DOHH2 (cell line): ENCODE measurements around the gene LDLRAD4.

ENCODE experiments used
- EZH2phosphoT487 ChIP-seq: fragments of 200-600 bp; sonication (generic); IDR thresholded peaks from 2 replicates; pipeline ENCODE4 v1.6.1; 2017; ENCODE audit warnings: borderline replicate concordance, mild to moderate bottlenecking, antibody characterized with exemption, low read length, moderate library complexity, mixed read lengths
- TF ChIP-seq, protein P1 (sequence below): fragments of 200-600 bp; sonication (generic); IDR thresholded peaks from one replicate; pipeline ENCODE4 v1.5.1; 2014; ENCODE audit warnings: antibody characterized with exemption, mild to moderate bottlenecking, low read depth, low read length; ENCODE audit not compliant: poor library complexity, severe bottlenecking

- TF ChIP-seq, protein P1, sequence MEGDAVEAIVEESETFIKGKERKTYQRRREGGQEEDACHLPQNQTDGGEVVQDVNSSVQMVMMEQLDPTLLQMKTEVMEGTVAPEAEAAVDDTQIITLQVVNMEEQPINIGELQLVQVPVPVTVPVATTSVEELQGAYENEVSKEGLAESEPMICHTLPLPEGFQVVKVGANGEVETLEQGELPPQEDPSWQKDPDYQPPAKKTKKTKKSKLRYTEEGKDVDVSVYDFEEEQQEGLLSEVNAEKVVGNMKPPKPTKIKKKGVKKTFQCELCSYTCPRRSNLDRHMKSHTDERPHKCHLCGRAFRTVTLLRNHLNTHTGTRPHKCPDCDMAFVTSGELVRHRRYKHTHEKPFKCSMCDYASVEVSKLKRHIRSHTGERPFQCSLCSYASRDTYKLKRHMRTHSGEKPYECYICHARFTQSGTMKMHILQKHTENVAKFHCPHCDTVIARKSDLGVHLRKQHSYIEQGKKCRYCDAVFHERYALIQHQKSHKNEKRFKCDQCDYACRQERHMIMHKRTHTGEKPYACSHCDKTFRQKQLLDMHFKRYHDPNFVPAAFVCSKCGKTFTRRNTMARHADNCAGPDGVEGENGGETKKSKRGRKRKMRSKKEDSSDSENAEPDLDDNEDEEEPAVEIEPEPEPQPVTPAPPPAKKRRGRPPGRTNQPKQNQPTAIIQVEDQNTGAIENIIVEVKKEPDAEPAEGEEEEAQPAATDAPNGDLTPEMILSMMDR = no peak
- no peak for TF ChIP-seq EZH2phosphoT487
These were observed 392.1 kb downstream of the LDLRAD4 start for GRCh38 chr18:13610555-13611141.
